ENCODE data around the gene THBS2.
"Not testable (repeated sequence)": the region's sequence is repeated elsewhere in the genome, so short reads cannot be mapped to it uniquely, and the experiment has no call there.

Gene THBS2

DNA sequence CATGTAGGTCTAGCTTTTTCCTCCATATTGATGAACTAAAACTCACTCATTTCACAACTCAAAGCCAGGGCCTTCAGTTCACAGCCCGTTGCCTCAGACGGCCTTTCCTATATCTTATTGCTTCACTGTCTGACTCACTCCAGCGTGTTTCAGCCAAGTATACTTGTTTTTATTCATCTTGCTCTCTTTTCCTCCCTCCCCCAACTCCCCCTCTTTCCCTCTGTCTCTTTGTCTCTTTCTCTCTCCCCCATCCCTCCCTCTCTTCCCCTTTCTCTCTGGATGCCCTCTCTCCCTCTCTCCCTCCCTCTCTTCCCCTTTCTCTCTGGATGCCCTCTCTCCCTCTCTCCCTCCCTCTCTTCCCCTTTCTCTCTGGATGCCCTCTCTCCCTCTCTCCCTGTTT is 38.9 kb downstream of the THBS2 start:
- not testable (repeated sequence) for H3K9ac ChIP-seq (ENCODE audit: low read length); H3K27me3 ChIP-seq (ENCODE audit: control insufficient read depth, insufficient read depth, low read length); H3K27ac ChIP-seq (ENCODE audit: low read length); H3K9me3 ChIP-seq (ENCODE audit: control insufficient read depth, low read depth, low read length); H3K36me3 ChIP-seq (ENCODE audit: control insufficient read depth, low read depth, low read length); H3K4me1 ChIP-seq (ENCODE audit: control insufficient read depth, low read depth, low read length); H3K4me3 ChIP-seq (ENCODE audit: low read length)

GRCh38 chr6:169213814-169214520 is 39.7 kb downstream of the THBS2 start:
- no peak overlapping the region for H3K27ac ChIP-seq (ENCODE audit: low read length)
- H3K36me3 ChIP-seq (ENCODE audit: control insufficient read depth, low read depth, low read length): peaks cover 2% of the 10 kb centered on the region
- H3K9me3 ChIP-seq (ENCODE audit: control insufficient read depth, low read depth, low read length): no peaks in the 10 kb centered on the region
- no peaks in the 10 kb centered on the region for H3K27me3 ChIP-seq (ENCODE audit: control insufficient read depth, insufficient read depth, low read length)
- H3K9ac ChIP-seq (ENCODE audit: low read length): no peak overlapping the region
- no peak overlapping the region for H3K4me3 ChIP-seq (ENCODE audit: low read length)
- H3K4me1 ChIP-seq (ENCODE audit: control insufficient read depth, low read depth, low read length): no peaks in the 10 kb centered on the region

GRCh38 chr6:169212897-169213813 is 40.5 kb downstream of the THBS2 start:
- Histone ChIP-seq H3K27me3 (ENCODE audit: control insufficient read depth, insufficient read depth, low read length) (no peaks in the 10 kb centered on the region), H3K9ac (ENCODE audit: low read length) (no peak overlapping the region), H3K4me3 (ENCODE audit: low read length) (peak overlapping the region; percentile 32), H3K36me3 (ENCODE audit: control insufficient read depth, low read depth, low read length) (peaks cover 2% of the 10 kb centered on the region), H3K9me3 (ENCODE audit: control insufficient read depth, low read depth, low read length) (peaks cover under 1% of the 10 kb centered on the region), H3K4me1 (ENCODE audit: control insufficient read depth, low read depth, low read length) (no peaks in the 10 kb centered on the region), H3K27ac (ENCODE audit: low read length) (no peak overlapping the region)

- no peak overlapping the region for H3K27ac ChIP-seq (ENCODE audit: low read length)
- peaks cover 7% of the 10 kb centered on the region for H3K9me3 ChIP-seq (ENCODE audit: control insufficient read depth, low read depth, low read length)
- no peaks in the 10 kb centered on the region for H3K27me3 ChIP-seq (ENCODE audit: control insufficient read depth, insufficient read depth, low read length)
- H3K4me3 ChIP-seq (ENCODE audit: low read length): peak overlapping the region; percentile 32
- H3K36me3 ChIP-seq (ENCODE audit: control insufficient read depth, low read depth, low read length): peaks cover under 1% of the 10 kb centered on the region
- no peak overlapping the region for H3K9ac ChIP-seq (ENCODE audit: low read length)
- no peaks in the 10 kb centered on the region for H3K4me1 ChIP-seq (ENCODE audit: control insufficient read depth, low read depth, low read length)
These were observed 41.2 kb downstream of the THBS2 start for GRCh38 chr6:169212436-169212835.

DNA sequence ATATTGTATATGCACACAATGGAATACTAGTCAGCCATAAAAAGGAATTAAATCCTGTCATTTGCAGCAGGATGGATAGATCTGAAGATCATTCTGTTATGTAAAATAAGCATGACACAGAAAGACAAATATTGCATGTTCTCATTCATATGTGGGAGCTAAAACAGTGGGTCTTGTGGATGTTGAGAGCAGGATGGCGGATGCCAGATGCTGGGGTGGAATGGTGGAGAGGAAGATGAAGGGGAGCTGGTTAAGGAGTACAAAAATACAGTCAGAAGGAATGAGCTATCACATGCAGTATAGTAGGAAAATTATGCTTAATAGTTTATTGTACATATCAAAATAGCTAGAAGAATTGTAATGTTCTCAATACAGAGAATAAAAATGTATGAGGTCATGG is 41.8 kb downstream of the THBS2 start:
- Histone ChIP-seq H3K27ac (ENCODE audit: low read length) (no peak overlapping the region), H3K36me3 (ENCODE audit: control insufficient read depth, low read depth, low read length) (no peaks in the 10 kb centered on the region), H3K4me1 (ENCODE audit: control insufficient read depth, low read depth, low read length) (no peaks in the 10 kb centered on the region), H3K9me3 (ENCODE audit: control insufficient read depth, low read depth, low read length) (peaks cover 9% of the 10 kb centered on the region), H3K9ac (ENCODE audit: low read length) (no peak overlapping the region), H3K27me3 (ENCODE audit: control insufficient read depth, insufficient read depth, low read length) (no peaks in the 10 kb centered on the region), H3K4me3 (ENCODE audit: low read length) (no peak overlapping the region)

DNA sequence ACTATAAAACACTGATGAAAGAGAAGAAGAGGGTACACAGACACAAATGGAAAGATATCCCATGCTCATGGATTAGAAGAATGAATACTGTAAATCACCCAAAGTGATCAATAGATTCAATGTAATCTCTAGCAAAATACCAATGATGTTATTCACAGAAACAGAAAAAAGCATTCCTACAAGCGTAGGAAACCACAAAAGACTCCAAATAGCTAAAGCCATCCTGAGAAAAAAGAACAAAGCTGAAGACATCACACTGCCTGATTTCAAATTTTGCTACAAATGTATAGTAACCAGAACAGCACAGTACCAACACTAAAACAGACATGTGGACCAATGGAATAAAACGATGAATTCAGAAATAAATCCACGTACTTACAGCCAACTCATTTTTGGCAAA is 43.0 kb downstream of the THBS2 start:
- Histone ChIP-seq H3K9ac (ENCODE audit: low read length) (no peak overlapping the region), H3K36me3 (ENCODE audit: control insufficient read depth, low read depth, low read length) (no peaks in the 10 kb centered on the region), H3K4me1 (ENCODE audit: control insufficient read depth, low read depth, low read length) (no peaks in the 10 kb centered on the region), H3K27me3 (ENCODE audit: control insufficient read depth, insufficient read depth, low read length) (no peaks in the 10 kb centered on the region), H3K9me3 (ENCODE audit: control insufficient read depth, low read depth, low read length) (peaks cover 9% of the 10 kb centered on the region), H3K4me3 (ENCODE audit: low read length) (no peak overlapping the region), H3K27ac (ENCODE audit: low read length) (no peak overlapping the region)

- Histone ChIP-seq H3K9ac (ENCODE audit: low read length) (no peak overlapping the region), H3K36me3 (ENCODE audit: control insufficient read depth, low read depth, low read length) (no peaks in the 10 kb centered on the region), H3K27ac (ENCODE audit: low read length) (no peak overlapping the region), H3K4me1 (ENCODE audit: control insufficient read depth, low read depth, low read length) (no peaks in the 10 kb centered on the region), H3K27me3 (ENCODE audit: control insufficient read depth, insufficient read depth, low read length) (no peaks in the 10 kb centered on the region), H3K9me3 (ENCODE audit: control insufficient read depth, low read depth, low read length) (peaks cover 9% of the 10 kb centered on the region), H3K4me3 (ENCODE audit: low read length) (no peak overlapping the region)
These were observed 45.6 kb downstream of the THBS2 start for GRCh38 chr6:169208011-169208410.

DNA sequence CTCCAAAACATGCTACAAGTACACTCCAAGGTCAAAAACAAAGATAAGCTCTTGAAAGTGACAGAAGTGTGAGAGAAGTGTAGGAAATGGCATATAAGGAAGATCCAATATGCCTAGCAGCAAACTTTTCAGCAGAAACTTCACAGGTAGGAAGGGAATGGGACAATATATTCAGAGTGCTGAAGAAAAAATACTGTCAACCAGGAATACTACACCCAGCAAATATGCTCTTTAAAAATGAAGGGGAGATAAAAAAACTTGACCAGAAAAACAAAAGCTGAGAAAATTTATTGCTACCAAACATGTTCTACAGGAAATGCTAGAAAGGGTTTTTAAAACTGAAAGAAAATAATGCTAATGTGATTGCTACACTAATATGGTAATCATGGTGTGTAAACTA is 46.2 kb downstream of the THBS2 start:
- Histone ChIP-seq H3K4me1 (ENCODE audit: control insufficient read depth, low read depth, low read length) (no peaks in the 10 kb centered on the region), H3K9me3 (ENCODE audit: control insufficient read depth, low read depth, low read length) (peaks cover 9% of the 10 kb centered on the region), H3K4me3 (ENCODE audit: low read length) (no peak overlapping the region), H3K27ac (ENCODE audit: low read length) (no peak overlapping the region), H3K9ac (ENCODE audit: low read length) (no peak overlapping the region), H3K36me3 (ENCODE audit: control insufficient read depth, low read depth, low read length) (no peaks in the 10 kb centered on the region), H3K27me3 (ENCODE audit: control insufficient read depth, insufficient read depth, low read length) (no peaks in the 10 kb centered on the region)

- no peak overlapping the region for H3K27ac ChIP-seq (ENCODE audit: low read length)
These were observed 48.2 kb downstream of the THBS2 start for GRCh38 chr6:169205176-169206160.

DNA sequence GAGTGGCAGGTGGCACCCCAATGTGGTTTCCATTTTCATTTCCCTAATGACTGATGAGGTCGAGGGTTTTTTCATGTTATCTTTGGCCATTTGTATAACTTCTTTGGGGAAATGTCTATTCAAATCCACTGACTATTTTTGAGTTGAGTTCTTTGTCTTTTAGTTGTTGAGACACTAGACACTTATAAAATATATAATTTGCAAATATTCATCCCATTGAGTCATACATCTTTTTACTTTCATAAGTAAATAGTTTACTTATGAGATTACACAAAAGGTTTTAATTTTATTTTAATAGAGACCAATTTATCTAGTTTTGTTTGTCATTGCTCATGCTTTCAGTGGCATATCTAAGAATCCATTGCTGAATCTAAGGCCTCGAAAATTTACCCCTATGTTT is 49.5 kb downstream of the THBS2 start:
- no peak overlapping the region for H3K27ac ChIP-seq (ENCODE audit: low read length)

More at GRCh38 chr6:169205176-169206160, 48.2 kb downstream of the THBS2 start:
- no peak overlapping the region for H3K4me3 ChIP-seq (ENCODE audit: low read length)
- H3K9me3 ChIP-seq (ENCODE audit: control insufficient read depth, low read depth, low read length): peaks cover 9% of the 10 kb centered on the region
- no peak overlapping the region for H3K9ac ChIP-seq (ENCODE audit: low read length)
- no peaks in the 10 kb centered on the region for H3K36me3 ChIP-seq (ENCODE audit: control insufficient read depth, low read depth, low read length)
- no peaks in the 10 kb centered on the region for H3K27me3 ChIP-seq (ENCODE audit: control insufficient read depth, insufficient read depth, low read length)
- H3K4me1 ChIP-seq (ENCODE audit: control insufficient read depth, low read depth, low read length): no peaks in the 10 kb centered on the region

DNA sequence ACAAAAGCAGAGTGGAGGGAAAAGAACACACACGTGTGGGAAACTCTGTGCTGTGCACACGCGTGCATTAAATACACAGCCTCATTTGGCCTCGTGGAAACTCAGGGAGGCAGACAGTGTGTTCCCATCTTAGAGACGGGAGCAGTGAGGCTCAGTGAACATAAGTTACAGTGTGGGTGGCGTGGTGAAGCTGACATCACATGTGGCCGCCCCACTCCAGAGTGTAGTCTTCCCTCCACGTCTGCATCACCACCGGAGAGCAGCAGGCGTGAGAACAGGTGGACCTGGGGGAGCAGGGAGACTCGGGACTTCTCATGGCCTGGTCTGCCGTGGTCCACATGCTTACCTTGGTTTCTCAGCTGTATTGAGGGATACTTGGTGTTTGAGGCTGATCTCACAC is 51.7 kb downstream of the THBS2 start:
- no peaks in the 10 kb centered on the region for H3K36me3 ChIP-seq (ENCODE audit: control insufficient read depth, low read depth, low read length)
- no peaks in the 10 kb centered on the region for H3K4me1 ChIP-seq (ENCODE audit: control insufficient read depth, low read depth, low read length)
- no peaks in the 10 kb centered on the region for H3K9me3 ChIP-seq (ENCODE audit: control insufficient read depth, low read depth, low read length)
- H3K9ac ChIP-seq (ENCODE audit: low read length): no peak overlapping the region
- no peak overlapping the region for H3K4me3 ChIP-seq (ENCODE audit: low read length)
- H3K27me3 ChIP-seq (ENCODE audit: control insufficient read depth, insufficient read depth, low read length): no peaks in the 10 kb centered on the region
- no peak overlapping the region for H3K27ac ChIP-seq (ENCODE audit: low read length)

More for the DNA sequence above, 49.5 kb downstream of the THBS2 start:
- Histone ChIP-seq H3K9me3 (ENCODE audit: control insufficient read depth, low read depth, low read length) (peaks cover 9% of the 10 kb centered on the region), H3K36me3 (ENCODE audit: control insufficient read depth, low read depth, low read length) (no peaks in the 10 kb centered on the region), H3K4me3 (ENCODE audit: low read length) (no peak overlapping the region), H3K9ac (ENCODE audit: low read length) (no peak overlapping the region), H3K4me1 (ENCODE audit: control insufficient read depth, low read depth, low read length) (no peaks in the 10 kb centered on the region), H3K27me3 (ENCODE audit: control insufficient read depth, insufficient read depth, low read length) (no peaks in the 10 kb centered on the region)

All from iPS-18a (cell line).